ENCODE results near the gene PRAME.

DNA sequence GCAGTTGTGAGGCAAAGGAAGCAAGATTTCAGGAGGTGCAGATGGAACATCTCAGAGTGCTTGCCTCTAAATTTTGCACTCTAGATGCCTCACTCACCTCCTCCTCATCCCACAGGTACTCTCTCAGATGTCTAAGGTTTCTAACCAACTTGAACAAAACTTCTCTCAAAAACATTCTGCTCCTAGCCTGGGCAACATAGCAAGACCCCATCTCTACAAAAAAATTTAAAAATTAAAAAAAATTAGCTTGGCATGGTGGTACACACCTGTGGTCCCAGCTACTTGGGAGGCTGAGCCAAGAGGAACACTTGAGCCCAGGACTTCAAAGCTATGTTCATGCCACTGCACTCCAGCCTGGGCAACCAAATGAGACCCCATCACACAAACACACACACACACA is 43.2 kb downstream of the PRAME start:
- TF ChIP-seq POLR2A (IDR thresholded peaks at IDR 0.05; ENCODE audit: low read depth, low read length) (no peak), POLR2AphosphoS5 (IDR thresholded peaks at IDR 0.05; ENCODE audit: low read depth, low read length) (no peak), SPI1 (IDR thresholded peaks at IDR 0.05; ENCODE audit: low read depth, low read length) (no peak), TAF1 (IDR thresholded peaks at IDR 0.05; ENCODE audit: low read depth, low read length) (no peak)
